K562 (cell line): ENCODE measurements around the gene KLF5. TPM values are rescaled to one million over a fixed set of nuclear protein-coding genes. Genes with fewer than 3 reads are reported as not detected.

Experiments
- CCNT2 ChIP-seq: IDR thresholded peaks from 2 replicates; pipeline ENCODE4 v1.6.1; 2011; ENCODE audit warnings: borderline replicate concordance, low read depth, mild to moderate bottlenecking, moderate library complexity, mixed read lengths, low read length; ENCODE audit not compliant: insufficient read length; ENCODE audit errors: extremely low read depth
- CREB1 ChIP-seq, 2 experiments: sonication (generic) in 1 of 2; formaldehyde crosslinking in 1 of 2; IDR thresholded peaks; 2 replicates each; pipeline versions ENCODE4 v1.6.1 to v1.8.0; 2012 to 2022; ENCODE audit warnings: inconsistent platforms in 1 of 2, mild to moderate bottlenecking in 1 of 2, missing genetic modification reagents in 1 of 2, moderate library complexity in 1 of 2
- CXXC5 ChIP-seq: fragments of 250-450 bp; sonication (Bioruptor Pico); IDR thresholded peaks from 2 replicates; pipeline ENCODE4 v1.8.0; 2022; ENCODE audit warnings: inconsistent platforms, mild to moderate bottlenecking, moderate library complexity
- ETV5 ChIP-seq: sonication (generic); formaldehyde crosslinking; IDR thresholded peaks from 2 replicates; pipeline ENCODE4 v1.4.0; 2020; ENCODE audit warnings: low read depth, mild to moderate bottlenecking, missing genetic modification reagents
- FOS ChIP-seq: IDR thresholded peaks from 3 replicates; pipeline ENCODE4 v1.6.1; 2011; ENCODE audit not compliant: insufficient read length; ENCODE audit errors: extremely low read depth
- MYC ChIP-seq, 2 experiments: fragments of 250-450 bp in 1 of 2; sonication (Bioruptor Pico) in 1 of 2; IDR thresholded peaks; 2 replicates each; pipeline versions ENCODE4 v1.5.1 to v1.6.1; 2012 to 2021; ENCODE audit warnings: low read depth in 2 of 2, borderline replicate concordance in 1 of 2, improper control_type of control experiment in 1 of 2, low read length in 1 of 2, mild to moderate bottlenecking in 1 of 2, moderate library complexity in 1 of 2
- POLR2G ChIP-seq: fragments of 200-400 bp; formaldehyde crosslinking; IDR thresholded peaks from 2 replicates; pipeline ENCODE4 v1.6.1; 2017; ENCODE audit warnings: low read depth, mild to moderate bottlenecking, antibody characterized with exemption, low read length, moderate library complexity
- polyA plus RNA-seq, 8 experiments: library from polyadenylated mRNA; depleted of rRNA in 4 of 8; stranded (reverse) in 5 of 8; unstranded in 3 of 8; fragments of >200 nt; fragmentation: Nextera tagmentation in 2 of 8; fragmentation: Illumina TruSeq in 1 of 8; extraction: Ambion mirVana in 2 of 8; extraction: Trizol in 1 of 8; gene quantifications; 2 replicates each; pipeline versions ENCODE4 v1.2.1 to v1.2.3, GENCODE V29; 2011 to 2014; ENCODE audit warnings: inconsistent platforms in 1 of 8, missing spikeins in 1 of 8
- total RNA-seq, 7 experiments: library from RNA; depleted of rRNA in 6 of 7; stranded (reverse); fragments of >200 nt in 6 of 7; fragmentation: Illumina TruSeq in 2 of 7; extraction: Trizol in 2 of 7; gene quantifications; 2 replicates each; pipeline versions ENCODE4 v1.2.1 to v1.2.3, GENCODE V29; 2011 to 2021; ENCODE audit warnings: low replicate concordance in 1 of 7
- TF ChIP-seq, protein P1 (sequence below): fragments of 150-350 bp; conservative IDR thresholded peaks from 2 replicates; pipeline ENCODE4 v1.6.1; 2014; ENCODE audit warnings: low read length
- TF ChIP-seq, protein P2 (sequence below), 2 experiments: IDR thresholded peaks; 2 replicates each; pipeline ENCODE4 v1.6.1; 2011; ENCODE audit warnings: borderline replicate concordance in 1 of 2, control low read depth in 1 of 2, low read depth in 1 of 2, low read length in 1 of 2, mild to moderate bottlenecking in 1 of 2, mixed read lengths in 1 of 2, moderate library complexity in 1 of 2; ENCODE audit not compliant: insufficient read depth in 1 of 2, insufficient read length in 1 of 2, poor library complexity in 1 of 2, severe bottlenecking in 1 of 2; ENCODE audit errors: extremely low read depth in 1 of 2
- TF ChIP-seq, protein P3 (sequence below), 3 experiments: IDR thresholded peaks in 2 of 3; conservative IDR thresholded peaks in 1 of 3; 2 replicates each; pipeline ENCODE4 v1.5.1; 2011 to 2012; ENCODE audit warnings: low read length in 3 of 3, mild to moderate bottlenecking in 3 of 3, control low read depth in 2 of 3, improper control_type of control experiment in 1 of 3, inconsistent platforms in 1 of 3, low read depth in 1 of 3, mixed read lengths in 1 of 3, moderate library complexity in 1 of 3; ENCODE audit not compliant: insufficient read depth in 2 of 3

Gene KLF5
- total and polyA plus RNA-seq, 9 of the 15 experiments (the other 6 are each of a cell fraction or from before 2014, with no cell fraction given), result 0.17 to 1.0 (median 0.36) TPM

DNA sequence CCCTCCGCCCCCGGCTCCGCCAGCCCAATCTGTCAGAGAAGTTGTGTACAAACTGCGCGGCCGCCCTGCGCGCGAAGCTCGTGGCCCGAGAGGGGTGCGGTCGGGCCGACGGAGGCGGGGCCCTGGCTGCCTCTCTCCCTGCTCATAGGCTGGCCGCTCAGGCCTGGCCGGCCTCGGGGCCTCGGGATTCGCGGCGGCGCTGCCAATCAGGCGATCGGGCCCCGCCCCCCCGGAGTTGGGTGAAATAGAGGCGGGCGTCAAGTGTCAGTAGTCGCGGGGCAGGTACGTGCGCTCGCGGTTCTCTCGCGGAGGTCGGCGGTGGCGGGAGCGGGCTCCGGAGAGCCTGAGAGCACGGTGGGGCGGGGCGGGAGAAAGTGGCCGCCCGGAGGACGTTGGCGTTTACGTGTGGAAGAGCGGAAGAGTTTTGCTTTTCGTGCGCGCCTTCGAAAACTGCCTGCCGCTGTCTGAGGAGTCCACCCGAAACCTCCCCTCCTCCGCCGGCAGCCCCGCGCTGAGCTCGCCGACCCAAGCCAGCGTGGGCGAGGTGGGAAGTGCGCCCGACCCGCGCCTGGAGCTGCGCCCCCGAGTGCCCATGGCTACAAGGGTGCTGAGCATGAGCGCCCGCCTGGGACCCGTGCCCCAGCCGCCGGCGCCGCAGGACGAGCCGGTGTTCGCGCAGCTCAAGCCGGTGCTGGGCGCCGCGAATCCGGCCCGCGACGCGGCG lies at the start of gene KLF5 (continued):
- TF ChIP-seq, protein P1, sequence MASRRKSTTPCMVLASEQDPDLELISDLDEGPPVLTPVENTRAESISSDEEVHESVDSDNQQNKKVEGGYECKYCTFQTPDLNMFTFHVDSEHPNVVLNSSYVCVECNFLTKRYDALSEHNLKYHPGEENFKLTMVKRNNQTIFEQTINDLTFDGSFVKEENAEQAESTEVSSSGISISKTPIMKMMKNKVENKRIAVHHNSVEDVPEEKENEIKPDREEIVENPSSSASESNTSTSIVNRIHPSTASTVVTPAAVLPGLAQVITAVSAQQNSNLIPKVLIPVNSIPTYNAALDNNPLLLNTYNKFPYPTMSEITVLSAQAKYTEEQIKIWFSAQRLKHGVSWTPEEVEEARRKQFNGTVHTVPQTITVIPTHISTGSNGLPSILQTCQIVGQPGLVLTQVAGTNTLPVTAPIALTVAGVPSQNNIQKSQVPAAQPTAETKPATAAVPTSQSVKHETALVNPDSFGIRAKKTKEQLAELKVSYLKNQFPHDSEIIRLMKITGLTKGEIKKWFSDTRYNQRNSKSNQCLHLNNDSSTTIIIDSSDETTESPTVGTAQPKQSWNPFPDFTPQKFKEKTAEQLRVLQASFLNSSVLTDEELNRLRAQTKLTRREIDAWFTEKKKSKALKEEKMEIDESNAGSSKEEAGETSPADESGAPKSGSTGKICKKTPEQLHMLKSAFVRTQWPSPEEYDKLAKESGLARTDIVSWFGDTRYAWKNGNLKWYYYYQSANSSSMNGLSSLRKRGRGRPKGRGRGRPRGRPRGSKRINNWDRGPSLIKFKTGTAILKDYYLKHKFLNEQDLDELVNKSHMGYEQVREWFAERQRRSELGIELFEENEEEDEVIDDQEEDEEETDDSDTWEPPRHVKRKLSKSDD, result no peak
- TF ChIP-seq MYC (IDR thresholded peaks at IDR 0.05; ENCODE audit: low read depth, low read length), result peak; percentile 46; the same call in 1 of the 2 replicates
- TF ChIP-seq MYC (CRISPR knock-in tag; IDR thresholded peaks at IDR 0.05; ENCODE audit: borderline replicate concordance, low read depth), result no peak
- TF ChIP-seq CXXC5 (CRISPR knock-in tag), result peak; percentile 65
- TF ChIP-seq CCNT2, result peak; percentile 29
- TF ChIP-seq FOS, result peak; percentile 93
- TF ChIP-seq, protein P2, sequence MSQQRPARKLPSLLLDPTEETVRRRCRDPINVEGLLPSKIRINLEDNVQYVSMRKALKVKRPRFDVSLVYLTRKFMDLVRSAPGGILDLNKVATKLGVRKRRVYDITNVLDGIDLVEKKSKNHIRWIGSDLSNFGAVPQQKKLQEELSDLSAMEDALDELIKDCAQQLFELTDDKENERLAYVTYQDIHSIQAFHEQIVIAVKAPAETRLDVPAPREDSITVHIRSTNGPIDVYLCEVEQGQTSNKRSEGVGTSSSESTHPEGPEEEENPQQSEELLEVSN (IDR thresholded peaks at IDR 0.05; ENCODE audit: borderline replicate concordance in 1 of 2, extremely low read depth in 1 of 2, insufficient read depth in 1 of 2, insufficient read length in 1 of 2, low read depth in 1 of 2, low read length in 1 of 2, poor library complexity in 1 of 2, severe bottlenecking in 1 of 2), result peak; percentile 88 to 92
- TF ChIP-seq, protein P3, sequence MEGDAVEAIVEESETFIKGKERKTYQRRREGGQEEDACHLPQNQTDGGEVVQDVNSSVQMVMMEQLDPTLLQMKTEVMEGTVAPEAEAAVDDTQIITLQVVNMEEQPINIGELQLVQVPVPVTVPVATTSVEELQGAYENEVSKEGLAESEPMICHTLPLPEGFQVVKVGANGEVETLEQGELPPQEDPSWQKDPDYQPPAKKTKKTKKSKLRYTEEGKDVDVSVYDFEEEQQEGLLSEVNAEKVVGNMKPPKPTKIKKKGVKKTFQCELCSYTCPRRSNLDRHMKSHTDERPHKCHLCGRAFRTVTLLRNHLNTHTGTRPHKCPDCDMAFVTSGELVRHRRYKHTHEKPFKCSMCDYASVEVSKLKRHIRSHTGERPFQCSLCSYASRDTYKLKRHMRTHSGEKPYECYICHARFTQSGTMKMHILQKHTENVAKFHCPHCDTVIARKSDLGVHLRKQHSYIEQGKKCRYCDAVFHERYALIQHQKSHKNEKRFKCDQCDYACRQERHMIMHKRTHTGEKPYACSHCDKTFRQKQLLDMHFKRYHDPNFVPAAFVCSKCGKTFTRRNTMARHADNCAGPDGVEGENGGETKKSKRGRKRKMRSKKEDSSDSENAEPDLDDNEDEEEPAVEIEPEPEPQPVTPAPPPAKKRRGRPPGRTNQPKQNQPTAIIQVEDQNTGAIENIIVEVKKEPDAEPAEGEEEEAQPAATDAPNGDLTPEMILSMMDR (IDR thresholded peaks at IDR 0.05 in 2 of 3, conservative IDR thresholded peaks at IDR 0.05 in 1 of 3; ENCODE audit: insufficient read depth in 2 of 3, low read depth in 1 of 3, low read length in 3 of 3), result no peak
- peak; percentile 76 for TF ChIP-seq POLR2G
- TF ChIP-seq CREB1 (IDR thresholded peaks at IDR 0.05), result peak; percentile 22; the same call in 1 of the 2 replicates
- TF ChIP-seq CREB1 (CRISPR knock-in tag; IDR thresholded peaks at IDR 0.05), result no peak; the same call in 1 of the 2 replicates
- TF ChIP-seq ETV5 (CRISPR knock-in tag), result no peak
